AG04449 (cell line): Measurements from ENCODE around the gene FOSL2.

ENCODE experiments used
- CTCF ChIA-PET: fragments of 350-600 bp; formaldehyde crosslinking; extraction: SDS; loops from one replicate; lab custom pipeline; 2021; ENCODE audit warnings: antibody characterized with exemption; lab: Yijun Ruan, JAX
- POLR2A ChIA-PET: fragments of 400-600, 350-600 bp; formaldehyde crosslinking; extraction: SDS; loops from one replicate; lab custom pipeline; 2020; ENCODE audit warnings: antibody characterized with exemption, inconsistent platforms; lab: Yijun Ruan, JAX
- DNase-seq: peaks from one replicate; pipeline ENCODE4 v3.0.0-alpha.2; 2010; ENCODE audit warnings: low read depth, low spot score
- H3K4me3 ChIP-seq: 2 replicates; pipeline ENCODE4 v1.5.1; 2011; ENCODE audit warnings: low read depth, mild to moderate bottlenecking, control low read depth, low read length
- TF ChIP-seq, protein P1 (sequence below): IDR thresholded peaks from one replicate; pipeline ENCODE4 v1.5.1; 2011; ENCODE audit warnings: mild to moderate bottlenecking, moderate library complexity, low read length, control low read depth, inconsistent platforms; ENCODE audit not compliant: insufficient read depth; ENCODE audit errors: missing control alignments

FOSL2 gene

DNA sequence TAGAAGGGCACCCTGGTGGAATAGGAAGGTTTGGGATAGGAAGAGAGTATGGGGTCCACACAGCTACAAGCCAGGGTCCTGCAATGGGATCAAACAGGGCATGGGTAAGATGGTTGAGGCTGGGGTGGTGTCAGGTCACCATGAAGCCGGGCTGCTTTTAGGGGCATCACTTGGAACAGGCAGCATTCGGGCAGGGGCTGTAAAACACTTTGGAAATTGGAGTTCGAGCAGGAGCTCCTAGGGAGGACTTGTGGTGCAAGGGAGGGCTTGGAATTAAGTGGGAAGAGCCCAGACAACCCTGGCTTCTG is 56.1 kb downstream of the FOSL2 start:
- no peak overlapping the region for H3K4me3 ChIP-seq
- no peak for DNase-seq
- POLR2A ChIA-PET = no interaction called here
- TF ChIP-seq, protein P1, sequence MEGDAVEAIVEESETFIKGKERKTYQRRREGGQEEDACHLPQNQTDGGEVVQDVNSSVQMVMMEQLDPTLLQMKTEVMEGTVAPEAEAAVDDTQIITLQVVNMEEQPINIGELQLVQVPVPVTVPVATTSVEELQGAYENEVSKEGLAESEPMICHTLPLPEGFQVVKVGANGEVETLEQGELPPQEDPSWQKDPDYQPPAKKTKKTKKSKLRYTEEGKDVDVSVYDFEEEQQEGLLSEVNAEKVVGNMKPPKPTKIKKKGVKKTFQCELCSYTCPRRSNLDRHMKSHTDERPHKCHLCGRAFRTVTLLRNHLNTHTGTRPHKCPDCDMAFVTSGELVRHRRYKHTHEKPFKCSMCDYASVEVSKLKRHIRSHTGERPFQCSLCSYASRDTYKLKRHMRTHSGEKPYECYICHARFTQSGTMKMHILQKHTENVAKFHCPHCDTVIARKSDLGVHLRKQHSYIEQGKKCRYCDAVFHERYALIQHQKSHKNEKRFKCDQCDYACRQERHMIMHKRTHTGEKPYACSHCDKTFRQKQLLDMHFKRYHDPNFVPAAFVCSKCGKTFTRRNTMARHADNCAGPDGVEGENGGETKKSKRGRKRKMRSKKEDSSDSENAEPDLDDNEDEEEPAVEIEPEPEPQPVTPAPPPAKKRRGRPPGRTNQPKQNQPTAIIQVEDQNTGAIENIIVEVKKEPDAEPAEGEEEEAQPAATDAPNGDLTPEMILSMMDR = no peak
- CTCF ChIA-PET = interaction anchor here (1.1 to 3.0 kb wide), 4 partner anchors 40 to 766 kb away, joined by 4 to 16 read pairs (median 8); no protein-coding TSS in a partner anchor

DNA sequence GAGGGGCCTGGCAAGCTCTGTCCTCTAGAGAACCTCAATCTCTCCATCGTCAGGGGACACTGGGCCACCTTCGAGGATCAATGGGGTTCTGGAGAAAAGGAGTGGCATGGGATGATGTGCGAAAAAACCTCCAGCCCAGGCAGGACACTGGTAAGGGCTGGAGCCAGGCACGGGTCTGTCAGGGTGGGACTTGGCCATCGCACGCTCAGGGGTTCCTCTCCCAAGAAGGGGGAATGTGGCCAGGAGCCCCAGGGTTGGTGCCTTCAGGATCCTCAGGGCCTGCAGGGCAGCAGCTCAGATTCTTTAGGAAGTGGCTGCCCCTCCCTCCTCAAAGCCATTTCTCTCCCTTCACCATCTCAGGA is 56.4 kb downstream of the FOSL2 start:
- ChIA-PET POLR2A (no interaction called here), CTCF (interaction anchor here (1.4 to 3.0 kb wide), 5 partner anchors 10 to 766 kb away, joined by 3 to 16 read pairs (median 4); no protein-coding TSS in a partner anchor)
- TF ChIP-seq, protein P1 = no peak
- no peak overlapping the region for H3K4me3 ChIP-seq
- no peak for DNase-seq

DNA sequence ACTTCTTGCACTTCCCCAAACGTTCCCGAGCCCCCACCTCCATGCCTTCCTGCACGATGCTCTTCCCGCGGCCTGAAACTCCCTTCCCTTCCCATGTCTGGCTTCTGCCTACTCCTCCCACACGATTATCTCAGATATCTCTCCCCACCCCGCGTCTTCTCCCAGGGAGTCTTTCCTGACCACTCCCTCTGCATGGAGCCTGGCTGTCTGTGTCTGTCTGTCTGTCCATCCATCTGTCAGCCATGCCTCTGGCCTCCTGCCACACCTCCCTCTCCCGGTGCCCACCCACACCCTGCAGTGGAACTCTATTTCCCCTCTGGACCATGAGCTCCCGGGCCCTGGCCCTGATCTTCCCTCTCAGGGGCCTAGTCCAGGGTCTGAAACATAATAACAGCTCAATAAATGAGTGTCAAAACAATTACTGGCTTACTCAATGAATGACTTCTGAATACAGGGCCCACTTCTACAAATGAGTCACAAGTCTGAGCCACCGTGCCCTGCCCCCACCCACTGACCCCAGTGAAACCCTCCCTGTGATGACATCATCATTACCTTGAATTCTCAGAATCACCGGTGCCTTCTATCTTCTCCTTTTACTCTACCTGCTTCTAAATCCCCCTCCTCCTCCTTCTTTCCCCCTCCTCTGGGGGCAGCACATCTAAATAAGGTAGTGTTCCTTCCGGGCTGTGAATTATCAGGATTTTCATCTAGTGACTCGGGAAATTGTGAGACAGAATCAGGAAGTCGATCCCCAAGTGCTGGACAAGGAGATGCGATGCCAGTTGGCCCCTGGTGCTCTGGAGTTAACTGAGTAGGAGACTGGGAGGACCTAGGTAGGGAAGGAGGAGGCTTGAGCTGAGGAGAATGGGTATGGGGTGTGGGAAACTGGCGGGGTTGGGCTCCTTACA is 57.1 kb downstream of the FOSL2 start:
- TF ChIP-seq, protein P1 = no peak
- no peak for DNase-seq
- ChIA-PET POLR2A (no interaction called here), CTCF (interaction anchor here (1.4 to 3.0 kb wide), 5 partner anchors 10 to 767 kb away, joined by 3 to 16 read pairs (median 4); no protein-coding TSS in a partner anchor)
- H3K4me3 ChIP-seq = no peak overlapping the region

DNA sequence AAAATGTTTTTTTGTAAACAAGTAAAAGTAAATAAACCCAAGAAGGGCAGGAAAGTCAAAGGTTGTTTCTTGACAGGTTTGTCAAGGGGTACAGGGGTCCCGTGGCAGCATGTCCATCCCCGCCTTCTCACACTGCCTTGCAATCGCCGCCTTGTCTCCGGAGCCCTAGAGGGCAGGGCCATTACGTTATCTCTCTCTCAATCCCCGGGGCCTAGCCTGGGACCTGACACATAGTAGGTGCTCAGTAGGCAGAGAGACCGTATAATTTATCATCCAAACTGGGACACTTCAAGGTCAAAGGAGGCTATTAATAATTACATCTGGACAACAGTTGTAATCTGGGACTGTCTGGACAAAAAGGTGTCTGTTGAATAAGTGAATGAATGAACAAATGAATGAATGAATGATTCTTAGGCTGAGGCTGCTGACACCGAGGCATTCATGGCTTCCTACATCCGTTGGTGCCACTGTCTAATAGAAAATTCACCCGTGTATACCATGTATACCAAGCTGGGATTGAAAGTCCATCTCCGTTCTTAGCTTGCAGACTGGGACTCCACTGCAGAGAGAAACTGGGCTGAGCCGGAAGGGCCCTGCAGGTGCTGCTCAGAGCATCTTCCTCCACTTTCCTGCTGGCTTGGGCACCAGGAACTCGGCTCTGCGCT is 58.4 kb downstream of the FOSL2 start:
- H3K4me3 ChIP-seq = no peak overlapping the region
- no peak for DNase-seq
- TF ChIP-seq, protein P1 = no peak
- POLR2A ChIA-PET = no interaction called here
- CTCF ChIA-PET = interaction anchor here (1.0 to 2.6 kb wide), 2 partner anchors 748 to 752 kb away, joined by 3 to 12 read pairs; no protein-coding TSS in a partner anchor

DNA sequence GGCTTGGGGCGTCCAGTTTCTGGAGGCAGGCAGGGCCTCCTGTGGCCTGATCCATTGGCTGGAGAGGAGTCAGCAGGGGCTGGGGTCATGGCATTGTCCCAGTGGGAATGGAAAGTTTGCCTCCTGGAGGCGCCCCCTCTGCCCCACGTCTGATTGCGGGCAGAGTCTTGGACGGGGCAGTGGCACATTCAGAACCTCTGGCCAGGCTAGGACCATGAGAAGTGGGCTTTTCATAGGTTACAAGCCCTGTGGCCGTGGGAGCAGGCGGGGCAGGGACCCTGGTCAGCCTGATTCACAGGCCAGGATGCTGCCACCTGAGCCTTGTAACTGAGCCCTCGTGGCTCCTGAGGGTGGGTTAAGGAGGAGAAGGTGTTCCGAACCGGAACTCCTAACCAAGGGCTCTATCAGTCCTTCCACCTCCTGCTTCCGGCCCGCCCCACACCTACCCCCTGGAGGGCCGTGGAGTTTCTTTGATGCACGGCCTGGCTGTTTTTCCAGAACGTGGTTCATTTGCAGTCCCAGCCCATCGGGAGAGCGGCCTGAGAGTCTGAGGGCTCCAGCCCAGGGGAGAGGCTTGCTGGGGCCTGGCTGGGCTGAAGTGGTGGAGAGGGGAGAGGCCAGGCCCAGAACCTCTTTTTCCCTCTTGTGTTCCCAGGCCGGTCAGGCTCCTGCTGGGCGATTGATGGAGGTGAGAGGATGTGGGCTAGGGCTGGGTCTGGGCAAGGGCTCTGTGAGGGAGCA is 59.3 kb downstream of the FOSL2 start:
- TF ChIP-seq, protein P1 = no peak
- ChIA-PET POLR2A (no interaction called here), CTCF (interaction anchor here (0.6 to 2.8 kb wide), 28 partner anchors 8 to 770 kb away, joined by 3 to 28 read pairs (median 4); no protein-coding TSS in a partner anchor)
- no peak for DNase-seq
- H3K4me3 ChIP-seq = no peak overlapping the region
